NCI-H82 treated with DMSO at 0.1 percent for 48 hours (cell line): ENCODE measurements around the gene ZNF768.
A peak's percentile ranks its signal among the peaks of the same experiment; 100 is the strongest.
"Not testable (repeated sequence)": the region's sequence is repeated elsewhere in the genome, so short reads cannot be mapped to it uniquely, and the experiment has no call there.

Experiments
- DNase-seq: peaks from one replicate; lab custom pipeline; 2025; ENCODE audit not compliant: unreplicated experiment; lab: John Stamatoyannopoulos, UW

The ZNF768 gene

DNA sequence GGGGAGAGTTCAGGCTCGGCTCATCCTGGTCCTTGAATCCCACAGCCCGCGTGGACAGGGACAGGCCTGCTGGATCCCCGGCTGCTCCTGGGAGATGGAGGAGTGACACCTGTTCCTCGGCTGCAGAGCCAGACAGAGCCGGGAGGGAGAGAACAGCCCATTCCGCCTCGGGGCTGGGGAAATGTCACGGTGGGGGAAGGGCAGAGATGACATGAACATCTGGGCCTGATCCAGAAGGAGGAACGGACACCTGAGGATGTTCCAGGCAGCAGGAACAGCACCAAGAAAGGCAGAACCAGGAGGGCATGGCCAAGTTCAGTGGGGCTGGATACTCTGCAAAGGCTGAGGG is 29.7 kb upstream of the ZNF768 start:
- DNase-seq, result no peak

DNA sequence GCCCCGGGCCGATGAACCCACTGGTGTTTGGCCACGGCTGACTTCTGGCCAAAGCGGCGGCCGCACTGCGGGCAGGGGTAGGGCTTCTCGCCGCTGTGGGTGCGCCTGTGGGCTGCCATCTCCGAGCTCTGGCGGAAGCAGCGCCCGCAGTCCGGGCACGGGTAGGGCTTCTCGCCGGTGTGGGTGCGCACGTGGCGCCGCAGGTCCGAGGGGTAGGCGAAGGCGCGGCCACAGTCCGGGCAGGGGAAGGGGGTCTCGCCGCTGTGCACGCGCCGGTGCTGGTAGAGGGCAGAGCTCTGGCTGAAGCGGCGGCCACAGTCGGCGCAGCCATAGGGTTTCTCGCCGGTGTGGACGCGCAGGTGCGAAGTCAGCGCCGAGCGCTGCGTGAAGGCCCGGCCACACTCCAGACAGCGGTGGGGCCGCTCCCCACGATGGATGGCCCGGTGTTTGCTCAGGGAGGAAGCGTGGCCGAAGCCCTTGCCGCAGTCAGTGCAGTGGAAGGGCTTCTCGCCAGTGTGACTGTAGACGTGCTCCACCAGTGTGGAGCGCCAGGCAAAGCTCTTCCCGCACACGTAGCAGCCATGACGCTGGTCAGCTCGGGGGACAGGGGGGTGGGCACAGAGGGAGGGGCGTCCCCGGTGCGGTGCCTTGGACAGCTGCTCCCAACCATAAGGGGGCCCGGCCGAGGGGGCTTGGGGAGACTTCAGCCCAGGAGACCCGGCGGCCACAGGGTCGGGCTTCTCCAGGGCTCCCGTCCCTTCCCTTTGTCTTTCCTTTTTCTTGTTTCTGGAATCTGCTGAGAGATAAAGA is 29.2 kb upstream of the ZNF768 start:
- no peak for DNase-seq

DNA sequence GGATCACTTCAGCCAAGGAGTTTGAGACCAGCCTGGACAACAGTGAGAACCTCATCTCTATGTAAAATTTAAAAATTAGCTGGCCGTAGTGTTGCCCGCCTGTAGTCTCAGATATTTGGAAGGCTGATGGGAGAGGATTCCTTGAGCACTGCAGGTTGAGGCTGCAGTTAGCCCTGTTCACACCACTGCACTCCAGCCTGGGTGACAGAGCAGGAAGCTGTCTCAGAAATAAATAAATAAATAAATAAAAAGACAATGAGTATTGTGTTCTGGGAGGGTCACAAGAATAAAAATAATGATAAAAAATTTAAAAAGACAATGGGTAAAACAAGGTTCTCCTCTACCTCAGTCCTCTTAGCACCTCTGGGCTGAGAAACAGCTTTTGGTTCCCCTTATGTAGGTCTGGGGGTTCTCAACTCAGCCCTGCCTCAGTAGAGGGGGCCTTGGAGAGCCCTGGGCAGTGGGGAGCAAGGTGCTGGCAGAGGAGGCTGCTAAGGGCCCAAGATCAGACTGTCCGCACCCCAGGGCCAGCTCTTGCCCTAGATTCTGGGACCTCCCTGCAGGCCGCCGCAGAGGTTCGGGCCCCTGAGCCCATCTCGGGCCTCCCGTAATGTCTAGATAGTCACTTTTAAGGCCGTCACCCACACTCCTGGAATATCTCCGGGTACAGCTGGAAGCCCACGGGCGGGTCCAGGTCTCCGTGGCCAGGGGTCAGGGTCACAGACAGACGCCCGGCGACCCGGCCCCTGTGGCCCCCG is 28.4 kb upstream of the ZNF768 start:
- DNase-seq, result no peak

DNA sequence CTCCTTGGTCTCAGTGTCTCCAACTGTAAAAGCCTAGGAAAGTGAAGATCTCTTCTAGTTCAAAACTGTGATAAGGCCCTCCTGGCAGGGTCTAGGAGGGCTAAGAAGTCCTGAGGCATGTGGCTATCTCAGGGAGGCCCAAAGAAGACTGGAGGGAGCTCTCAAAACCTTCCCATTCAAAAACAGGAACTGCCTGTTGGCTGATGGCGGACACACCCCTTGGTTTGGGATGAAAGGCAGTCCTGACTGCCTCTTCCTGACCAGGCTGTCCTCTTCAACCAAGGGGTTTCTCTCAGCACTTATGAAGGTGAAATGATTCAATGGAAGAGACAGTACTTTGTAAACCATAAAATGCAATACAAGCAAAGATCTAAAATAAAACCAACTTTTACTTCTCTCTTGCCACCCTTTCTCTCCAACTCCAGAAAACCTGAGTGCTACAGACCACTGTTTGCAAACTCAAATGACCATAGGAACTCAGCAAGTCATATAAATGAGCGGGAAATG is 27.1 kb upstream of the ZNF768 start:
- DNase-seq, result no peak

DNA sequence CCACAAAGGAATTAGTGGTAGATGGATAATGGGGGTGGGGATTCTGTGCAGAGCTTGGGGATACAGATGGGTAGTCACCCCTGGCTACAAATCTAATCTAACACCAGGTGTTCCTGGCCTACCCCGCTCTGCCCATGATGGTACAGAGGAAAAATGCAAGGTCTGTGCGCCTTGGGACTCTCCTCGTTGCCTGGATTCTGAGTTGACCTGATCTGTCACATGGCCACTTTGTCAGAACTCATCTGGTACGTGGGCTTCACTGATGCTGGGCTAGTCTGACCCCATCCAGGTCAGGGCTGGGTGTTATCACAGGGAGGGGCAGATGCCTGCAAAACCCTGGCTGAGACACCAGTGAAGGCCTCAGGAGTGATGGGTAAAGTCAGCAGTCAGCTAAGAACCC is 26.6 kb upstream of the ZNF768 start:
- DNase-seq, result no peak

DNA sequence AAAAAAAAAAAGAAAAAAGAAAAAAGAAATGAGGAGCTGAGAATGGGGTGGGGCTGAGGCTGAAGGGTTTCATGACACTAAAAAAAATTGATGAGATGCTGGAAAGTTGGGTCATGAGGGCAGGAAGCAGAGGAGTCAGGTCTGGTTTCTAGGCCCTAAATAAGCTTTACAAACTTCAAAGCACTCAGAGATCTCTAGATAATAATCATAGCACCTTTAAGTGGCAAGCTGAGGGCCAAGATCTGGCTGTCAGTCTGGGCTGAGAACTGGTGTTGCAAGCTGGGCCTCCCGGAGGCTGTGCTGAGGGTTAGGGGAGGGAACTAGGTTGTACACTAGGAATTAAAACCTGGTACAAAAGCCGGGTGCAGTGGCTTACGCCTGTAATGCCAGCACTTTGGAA is 25.4 kb upstream of the ZNF768 start:
- no peak for DNase-seq

DNA sequence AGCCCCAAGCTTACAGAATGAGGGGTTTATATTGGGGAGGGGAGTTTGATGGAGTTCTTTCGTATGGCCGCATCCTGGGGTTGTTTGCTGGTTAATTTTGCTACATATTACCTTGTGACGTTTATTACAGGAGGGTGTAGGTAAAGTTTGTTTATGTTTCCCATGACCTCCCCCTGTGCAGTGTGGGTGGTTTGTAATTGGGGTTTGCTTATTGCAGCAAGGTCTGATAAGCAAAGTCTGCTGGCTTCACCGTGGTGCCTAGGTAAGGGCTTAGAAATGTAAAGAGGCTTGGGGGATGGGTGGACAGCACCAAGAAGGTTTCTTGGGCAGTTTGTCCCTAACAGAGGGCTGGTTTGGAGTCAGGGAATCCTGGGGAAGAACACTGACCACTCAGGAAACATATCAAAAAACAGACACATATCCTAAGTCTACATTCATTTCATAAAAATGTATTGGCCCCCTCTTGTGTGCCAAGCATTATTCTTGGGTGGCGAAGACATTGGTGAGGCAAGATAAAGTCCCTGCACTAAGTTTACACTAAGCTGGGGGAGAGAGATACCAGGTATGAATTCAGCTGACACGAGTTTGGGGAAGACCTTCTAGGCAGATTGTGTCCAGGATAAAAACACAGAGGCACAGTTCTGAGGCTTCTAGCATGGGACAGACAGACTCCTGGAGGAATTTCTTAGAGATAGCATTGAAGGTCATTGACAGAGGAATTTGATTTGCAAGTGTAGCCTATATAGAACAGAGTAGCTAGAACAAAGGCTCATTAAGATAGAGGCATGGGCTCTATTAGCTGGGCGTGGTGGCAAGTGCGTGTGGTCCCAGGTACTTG is 22.3 kb upstream of the ZNF768 start:
- no peak for DNase-seq

DNA sequence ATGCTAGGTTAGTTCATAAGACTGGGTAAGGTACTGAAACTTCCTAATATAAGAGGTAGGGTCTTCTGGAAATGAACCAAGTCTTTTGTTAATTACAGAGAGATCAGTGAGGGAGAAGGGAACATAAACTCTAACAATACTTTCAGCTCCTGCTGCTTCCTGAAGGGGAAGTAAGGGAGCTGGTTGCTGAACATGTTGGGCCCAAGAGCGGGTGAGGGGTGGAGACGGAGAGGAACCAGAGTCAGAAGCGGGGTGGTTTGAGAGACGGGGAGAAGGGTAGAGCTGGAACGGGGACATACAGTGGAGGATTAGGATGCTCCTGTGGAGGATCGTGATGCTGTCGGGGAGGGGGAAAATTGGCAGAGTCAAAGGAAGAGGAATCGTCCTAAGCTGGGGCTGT is 19.7 kb upstream of the ZNF768 start:
- DNase-seq, result no peak

DNA sequence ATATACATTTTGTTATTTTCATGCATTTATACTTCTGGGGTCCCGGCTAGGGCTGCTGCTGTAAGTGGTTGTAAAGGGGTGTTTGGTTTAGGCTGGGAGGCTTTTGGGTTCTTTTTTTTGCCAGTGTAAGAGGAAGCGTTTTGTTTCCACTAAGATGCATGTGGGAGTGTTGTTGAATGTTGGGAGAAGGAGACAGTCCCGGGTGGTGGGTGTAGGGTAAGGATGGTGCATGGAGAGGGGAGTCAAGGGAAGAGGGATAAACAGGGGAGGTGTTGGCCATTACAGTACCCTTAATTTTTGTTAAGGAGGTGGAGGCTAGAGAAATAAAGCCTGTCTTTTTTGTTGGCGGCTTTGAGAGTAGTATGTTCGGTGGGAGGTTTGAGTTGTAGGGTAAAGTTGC is 16.7 kb upstream of the ZNF768 start:
- DNase-seq, result no peak

DNA sequence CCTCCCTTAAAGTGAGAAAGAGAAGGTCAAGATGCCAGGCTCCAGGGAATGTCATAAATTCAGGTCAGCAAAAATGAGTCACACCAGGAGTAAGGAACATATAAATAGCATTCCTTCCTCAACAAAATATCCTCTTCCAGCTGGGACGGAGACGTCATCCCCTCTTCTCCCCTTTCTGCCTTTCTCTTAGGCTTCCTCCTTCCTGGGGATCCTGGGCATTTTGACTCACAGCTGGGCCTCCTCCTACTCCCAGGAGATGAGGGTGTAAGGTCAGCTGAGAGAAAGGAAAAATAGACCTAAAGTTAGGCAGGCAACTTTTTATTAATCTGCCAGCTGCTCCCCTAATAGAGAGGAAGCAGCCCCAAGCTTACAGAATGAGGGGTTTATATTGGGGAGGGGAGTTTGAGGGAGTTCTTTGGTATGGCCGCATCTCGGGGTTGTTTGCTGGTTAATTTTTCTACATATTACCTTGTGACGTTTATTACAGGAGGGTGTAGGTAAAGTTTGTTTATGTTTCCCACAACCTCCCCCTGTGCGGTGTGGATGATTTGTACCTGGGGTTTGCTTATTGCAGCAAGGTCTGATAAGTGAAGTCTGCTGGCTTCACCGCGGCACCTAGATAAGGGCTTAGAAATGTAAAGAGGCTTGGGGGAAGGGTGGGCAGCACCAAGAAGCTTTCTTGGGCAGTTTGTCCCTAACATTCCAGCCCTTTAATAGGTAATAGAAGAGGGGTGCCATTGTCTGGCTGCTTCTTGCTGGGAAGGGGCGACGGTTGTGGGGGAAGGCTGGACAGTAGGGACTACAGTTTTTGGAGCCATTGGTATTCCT is 15.3 kb upstream of the ZNF768 start:
- no peak for DNase-seq

DNA sequence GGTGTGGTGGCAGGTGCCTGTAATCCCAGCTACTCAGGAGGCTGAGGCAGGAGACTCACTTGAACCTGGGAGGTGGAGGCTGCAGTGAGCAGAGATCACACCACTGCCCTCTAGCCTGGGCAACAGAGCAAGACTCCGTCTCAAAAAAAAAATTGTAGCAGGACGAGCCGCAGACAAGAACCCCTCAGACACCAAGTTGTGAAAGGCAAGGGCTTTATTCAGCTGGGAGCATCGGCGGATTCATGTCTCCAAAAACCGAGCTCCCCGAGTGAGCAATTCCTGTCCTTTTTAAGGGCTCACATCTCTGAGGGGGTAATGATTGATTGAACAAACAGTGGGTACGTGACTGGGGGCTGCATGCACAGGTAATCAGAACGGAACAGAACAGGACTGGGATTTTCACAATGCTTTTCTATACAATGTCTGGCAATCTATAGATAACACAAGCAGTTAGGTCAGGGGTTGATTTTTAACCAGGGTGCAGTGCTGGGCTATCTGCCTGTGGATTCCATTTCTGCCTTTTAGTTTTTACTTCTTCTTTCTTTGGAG is 14.6 kb upstream of the ZNF768 start:
- DNase-seq, result not testable (repeated sequence)

DNA sequence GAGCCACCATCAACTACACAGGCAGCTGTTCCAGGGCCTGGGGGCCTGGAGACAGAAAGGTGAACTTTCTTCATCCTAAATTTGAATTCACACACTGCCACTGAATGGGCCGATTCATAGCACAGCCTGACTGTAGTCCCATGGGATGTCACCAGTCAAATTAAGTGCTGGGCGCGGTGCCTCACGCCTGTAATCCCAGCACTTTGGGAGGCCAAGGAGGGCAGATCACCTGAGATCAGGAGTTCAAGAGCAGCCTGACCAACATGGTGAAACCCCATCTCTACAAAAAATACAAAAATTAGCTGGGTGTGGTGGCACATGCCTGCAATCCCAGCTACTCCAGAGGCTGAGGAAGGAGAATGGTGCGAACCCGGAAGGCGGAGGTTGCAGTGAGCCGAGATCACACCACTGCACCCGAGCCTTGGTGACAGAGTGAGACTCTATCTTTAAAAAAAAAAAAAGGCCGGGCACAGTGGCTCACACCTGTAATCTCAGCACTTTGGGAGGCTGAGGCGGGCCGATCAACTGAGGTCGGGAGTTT is 13.7 kb upstream of the ZNF768 start:
- DNase-seq, result not testable (repeated sequence)

DNA sequence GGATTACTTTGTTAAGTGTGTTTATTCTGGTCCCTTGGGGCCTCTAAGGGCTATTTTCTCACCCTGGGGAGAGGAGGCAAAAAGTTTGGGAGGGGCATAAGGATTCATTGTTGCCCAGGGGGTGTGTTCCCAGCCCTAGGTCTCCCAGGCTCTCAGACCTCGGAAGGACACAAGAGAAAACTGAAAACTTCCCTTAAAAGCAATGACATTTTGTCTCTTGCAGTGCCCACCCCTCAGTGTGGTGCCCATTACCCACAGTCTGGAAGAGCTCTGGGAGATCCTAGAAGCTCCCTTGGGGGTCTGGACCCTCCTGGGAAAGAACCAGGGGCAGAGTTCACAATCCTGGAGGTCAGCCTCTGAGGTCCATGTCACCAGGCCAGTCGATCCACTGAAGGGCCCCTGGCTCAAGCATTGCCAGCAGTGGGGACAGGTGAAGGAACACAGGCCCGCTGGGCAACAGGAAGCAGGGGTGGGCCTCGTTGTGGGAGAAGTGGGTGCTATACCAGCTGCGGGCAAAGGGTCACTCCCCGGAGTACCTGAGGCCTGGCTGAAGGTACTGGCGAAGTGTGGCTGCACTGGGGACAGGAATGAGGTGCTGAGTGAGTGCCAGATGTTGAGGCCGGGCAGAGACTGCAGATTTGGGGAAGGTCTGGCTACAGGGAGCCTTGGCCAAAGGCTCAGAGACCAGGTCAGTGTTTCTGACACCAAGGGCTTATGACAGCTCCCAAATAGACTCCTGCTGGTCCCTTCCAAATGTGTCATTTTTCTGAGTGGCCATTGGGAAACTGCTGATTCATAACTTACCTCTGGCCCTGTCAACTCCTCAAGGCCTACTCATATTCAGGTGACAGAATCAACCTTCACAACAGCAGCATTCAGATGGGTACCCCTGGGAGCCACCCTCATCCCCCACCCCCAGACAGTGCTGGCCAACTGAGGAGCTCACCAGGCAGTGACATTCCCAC is 12.9 kb upstream of the ZNF768 start:
- no peak for DNase-seq

DNA sequence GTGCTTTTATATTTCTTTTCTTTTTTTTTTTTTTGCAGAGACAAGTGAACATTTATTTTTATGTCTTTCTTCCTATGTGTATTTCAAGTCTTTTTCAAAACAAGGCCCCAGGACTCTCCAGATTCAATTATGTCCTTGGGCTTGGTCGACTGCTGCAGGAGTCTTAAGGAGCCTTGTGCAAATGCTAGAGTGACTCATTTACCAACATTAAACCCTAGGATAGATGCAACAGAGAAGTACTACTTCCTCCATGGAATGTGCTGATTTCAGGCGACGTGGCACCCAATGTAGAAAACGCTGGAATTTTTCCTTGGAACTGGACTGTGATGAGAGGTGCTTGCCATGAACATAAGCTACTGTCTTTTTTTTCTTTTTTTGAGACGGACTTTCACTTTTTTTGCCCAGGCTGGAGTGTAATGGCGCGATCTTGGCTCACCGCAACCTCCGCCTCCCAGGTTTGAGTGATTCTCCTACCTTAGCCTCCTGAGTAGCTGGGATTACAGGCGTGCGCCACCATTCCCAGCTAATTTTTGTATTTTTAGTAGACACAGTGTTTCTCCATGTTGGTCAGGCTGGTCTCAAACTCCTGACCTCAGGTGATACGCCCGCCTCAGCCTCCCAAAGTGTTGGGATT is 10.1 kb upstream of the ZNF768 start:
- not testable (repeated sequence) for DNase-seq

DNA sequence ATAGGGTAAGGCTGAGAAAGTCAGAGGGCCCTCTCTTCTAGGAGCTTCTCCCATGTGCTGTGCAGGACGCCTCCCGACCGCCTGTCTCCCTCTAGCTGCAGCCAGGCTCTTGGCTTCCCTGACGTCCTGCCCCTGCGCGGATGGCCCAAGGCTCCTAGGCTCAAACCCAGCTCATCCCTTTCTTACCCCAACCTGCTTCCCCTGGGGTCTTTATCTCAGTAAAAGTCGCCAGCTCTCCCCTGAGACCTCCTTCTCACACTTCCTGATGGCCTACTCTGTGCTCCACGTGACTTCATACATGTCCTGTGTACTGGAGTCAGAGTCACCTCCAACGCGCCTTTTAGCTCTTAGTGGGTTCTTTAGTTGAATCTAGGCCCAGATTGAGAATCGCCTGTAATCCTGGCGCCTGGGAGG is 9.4 kb upstream of the ZNF768 start:
- peak; percentile 42 for DNase-seq

DNA sequence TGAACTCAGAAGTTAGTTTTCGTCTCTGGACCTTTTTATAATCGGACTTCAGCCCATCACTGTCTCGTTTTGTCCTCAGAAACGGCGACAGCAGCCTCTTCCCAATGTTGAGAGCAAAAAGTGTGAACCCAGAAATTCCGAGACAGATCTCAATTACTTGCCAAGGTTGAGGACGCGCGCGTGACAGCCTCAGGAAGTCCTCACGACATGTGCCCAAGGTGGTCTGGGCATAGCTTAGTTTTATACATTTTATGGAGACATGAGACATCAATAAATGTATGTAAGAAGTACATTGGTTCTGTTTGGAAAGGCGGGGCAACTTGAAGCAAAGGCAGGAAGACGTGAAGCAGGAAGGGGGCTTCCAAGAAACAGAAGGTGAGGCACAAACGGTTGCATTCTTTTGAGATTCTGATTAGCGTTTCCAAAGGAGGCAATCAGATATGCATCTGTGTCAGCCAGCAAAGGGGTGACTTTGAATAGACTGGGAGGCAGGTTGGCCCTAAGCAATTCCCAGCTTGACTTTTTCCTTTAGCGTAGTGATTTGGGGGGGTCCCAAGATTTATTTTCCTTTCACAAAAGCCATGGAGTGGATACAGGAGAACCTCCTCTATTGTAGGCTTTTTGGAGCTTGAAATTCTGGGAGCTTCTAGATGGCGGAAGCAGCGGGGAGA is 8.9 kb upstream of the ZNF768 start:
- DNase-seq, result peak; percentile 59

DNA sequence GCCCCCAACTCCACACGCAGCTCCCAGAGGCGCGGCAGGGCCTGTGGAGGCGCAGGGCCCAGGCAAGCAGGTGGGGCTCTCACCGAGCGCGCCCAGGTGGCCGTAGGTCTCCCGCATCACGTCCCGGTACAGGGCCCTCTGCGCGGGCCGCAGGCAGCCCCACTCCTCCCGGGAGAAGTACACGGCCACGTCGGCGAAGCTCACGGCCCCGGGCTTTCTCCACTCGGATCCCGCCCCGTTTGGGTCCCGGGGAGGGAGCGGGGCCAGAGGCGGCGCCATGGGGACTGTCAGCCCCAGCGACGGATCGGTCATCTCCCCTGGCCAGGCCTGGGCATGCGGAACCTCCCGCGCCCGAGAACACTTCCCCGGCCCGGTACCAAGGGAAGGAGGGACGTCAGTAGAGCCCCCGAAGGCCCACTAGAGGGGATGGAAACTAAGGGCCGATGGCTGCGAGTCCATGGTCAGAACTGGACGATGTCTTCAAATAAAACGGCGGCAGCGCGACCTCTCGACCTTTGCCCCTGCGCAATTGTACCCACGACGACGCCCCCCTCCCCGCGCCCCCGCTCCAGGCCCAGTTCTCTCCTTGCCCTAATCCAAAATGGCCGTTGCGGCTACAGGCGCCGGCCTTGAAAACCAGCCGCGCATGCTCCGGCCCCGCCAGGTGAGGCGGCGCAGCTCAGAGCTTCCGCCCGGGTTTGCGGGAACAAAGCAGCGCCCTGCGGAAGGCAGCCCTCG is 8.2 kb upstream of the ZNF768 start, which contains the start of gene ZNF747:
Gene ZNF747, minus strand, starts transcription at position 491 of the 738 bp plus-strand sequence. Its CDS starts 179 bp downstream, at position 312.
- peak; percentile 62 for DNase-seq
